HUDEP-2 (cell line): ENCODE data around the gene SMIM33.
"Not testable (repeated sequence)": the region's sequence is repeated elsewhere in the genome, so short reads cannot be mapped to it uniquely, and the experiment has no call there.

ENCODE experiments used
- DNase-seq, 76 experiments: peaks; one replicate each; lab custom pipeline; 2025; ENCODE audit not compliant: unreplicated experiment in 76 of 76; lab: John Stamatoyannopoulos, UW

The SMIM33 gene

GRCh38 chr5:139470821-139471300, at the start of gene SMIM33:
Gene SMIM33, plus strand, starts transcription at chr5:139471004. Its CDS starts 118 bp downstream, at chr5:139471122.
- DNase-seq, result peak in 3 of 76 experiments; percentile 7 to 21 (median 10)

DNA sequence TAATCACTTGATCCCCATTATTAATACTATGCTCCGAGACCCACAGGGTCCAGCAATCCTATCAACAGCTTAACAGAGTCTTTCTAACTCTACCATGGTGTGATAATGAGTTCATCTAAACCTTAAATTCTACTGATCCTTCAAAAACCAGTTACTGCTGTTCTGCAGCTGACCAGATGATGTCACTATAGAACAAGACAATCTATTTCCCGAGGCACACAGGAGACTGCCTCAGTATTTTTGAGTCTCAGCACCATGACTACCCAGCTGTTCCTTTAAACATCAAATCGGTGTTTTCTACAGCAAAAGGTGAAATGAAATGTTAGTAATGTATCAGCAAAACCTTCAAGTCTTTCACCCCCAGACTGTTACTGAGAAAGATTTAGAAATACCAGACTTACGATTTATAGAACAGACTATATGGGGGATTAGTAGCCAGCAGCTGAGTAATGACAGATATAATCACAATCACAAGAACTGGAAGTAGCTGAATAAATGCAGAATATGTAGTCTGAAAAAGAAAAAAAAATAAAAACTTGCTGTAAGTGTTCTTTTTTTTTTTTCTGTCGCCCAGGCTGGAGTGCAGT, 48.4 kb upstream of the SMIM33 start:
- peak in 47 of 76 experiments; percentile 5 to 75 (median 50) for DNase-seq

- no peak for DNase-seq
These were observed 45.3 kb upstream of the SMIM33 start for GRCh38 chr5:139425497-139425896.

DNA sequence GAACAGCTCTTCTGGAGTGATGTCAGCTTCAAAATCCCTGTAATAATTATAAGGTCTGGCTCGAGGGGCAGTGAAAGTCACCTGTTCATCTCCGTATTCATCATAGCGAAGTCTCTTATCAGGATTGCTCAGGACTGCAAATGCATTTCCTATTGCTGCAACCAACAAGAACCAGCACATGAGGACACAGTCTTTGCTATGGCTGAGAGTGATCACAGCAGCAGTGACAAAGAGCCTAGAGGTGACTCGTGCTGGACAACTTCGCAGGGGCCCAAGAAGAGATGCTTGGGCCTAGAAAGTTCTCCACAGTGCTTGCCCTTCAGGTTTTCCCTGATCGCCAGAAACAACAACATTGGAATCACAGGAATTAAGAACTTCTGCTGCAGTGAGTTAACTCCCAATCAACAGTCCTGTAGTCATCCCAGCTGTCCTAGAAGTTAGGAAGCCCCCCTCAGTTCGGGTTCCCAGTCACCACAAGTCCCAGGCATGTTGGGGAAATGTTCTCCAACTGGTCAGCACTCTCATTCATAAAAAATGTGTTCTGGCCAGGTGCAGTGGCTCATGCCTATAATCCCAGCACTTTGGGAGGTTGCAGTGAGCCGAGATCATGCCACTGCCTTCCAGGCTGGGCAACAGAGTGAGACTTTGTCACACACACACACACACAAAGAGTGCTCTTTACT, 44.5 kb upstream of the SMIM33 start:
- no peak for DNase-seq

GRCh38 chr5:139430015-139430414, 40.8 kb upstream of the SMIM33 start:
- DNase-seq, result no peak

- DNase-seq, result no peak
These were observed 39.1 kb upstream of the SMIM33 start for GRCh38 chr5:139431706-139432105.

DNA sequence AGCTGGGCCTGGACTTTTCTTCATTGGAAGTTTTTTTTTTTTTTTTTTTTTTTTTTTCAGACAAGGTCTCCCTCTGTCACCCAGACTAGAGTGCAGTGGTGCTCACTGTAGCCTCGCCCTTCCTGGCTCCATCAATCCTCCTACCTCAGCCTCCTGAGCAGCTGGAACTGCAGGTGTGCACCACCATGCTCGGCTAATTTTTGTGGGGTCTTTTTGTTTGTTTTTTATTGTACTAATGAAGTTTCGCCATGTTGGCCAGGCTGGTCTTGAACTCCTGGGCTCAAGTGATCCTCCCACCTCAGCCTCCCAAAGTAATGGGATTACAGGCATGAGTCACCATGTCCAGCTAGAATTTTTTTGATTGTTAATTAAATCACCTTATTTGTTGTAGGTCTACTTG, 35.1 kb upstream of the SMIM33 start:
- DNase-seq, result no peak

DNA sequence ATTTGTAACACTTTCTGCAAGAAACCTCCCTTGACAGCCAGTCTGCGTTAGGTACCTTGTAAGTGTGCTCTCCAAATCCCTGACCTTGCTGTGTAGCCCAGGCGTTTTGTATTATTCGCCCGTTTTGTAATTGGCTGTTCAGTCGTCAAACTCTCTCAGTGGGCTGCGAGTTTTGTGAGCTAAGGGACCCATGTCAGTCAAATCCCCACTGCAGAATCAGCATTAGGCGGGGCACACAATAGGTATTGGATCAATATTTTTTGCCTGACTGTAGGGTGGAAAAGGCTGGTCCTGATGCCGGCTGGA, 32.1 kb upstream of the SMIM33 start:
- DNase-seq, result no peak

GRCh38 chr5:139439013-139439903, 31.5 kb upstream of the SMIM33 start, which contains the start of gene DNAJC18:
Gene DNAJC18, minus strand, starts transcription at chr5:139439525. Its CDS starts 80 bp downstream, at chr5:139439445.
- DNase-seq, result peak in 74 of 76 experiments; percentile 22 to 89 (median 77)

DNA sequence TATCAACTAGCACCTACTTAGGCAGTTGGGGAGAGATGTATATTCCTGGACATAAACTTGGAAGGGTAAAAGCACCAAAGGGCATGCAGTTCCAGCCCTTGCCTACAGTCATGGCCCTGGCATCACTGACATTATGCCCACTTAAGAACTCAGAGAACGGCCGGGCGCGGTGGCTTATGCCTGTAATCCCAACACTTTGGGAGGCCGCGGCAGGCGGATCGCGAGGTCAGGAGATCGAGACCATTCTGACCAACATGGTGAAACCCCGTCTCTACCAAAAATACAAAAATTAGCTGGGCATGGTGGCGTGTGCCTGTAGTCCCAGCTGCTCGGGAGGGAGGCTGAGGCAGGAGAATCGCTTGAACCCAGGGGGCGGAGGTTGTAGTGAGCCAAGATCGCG, 30.4 kb upstream of the SMIM33 start:
- not testable (repeated sequence) for DNase-seq

DNA sequence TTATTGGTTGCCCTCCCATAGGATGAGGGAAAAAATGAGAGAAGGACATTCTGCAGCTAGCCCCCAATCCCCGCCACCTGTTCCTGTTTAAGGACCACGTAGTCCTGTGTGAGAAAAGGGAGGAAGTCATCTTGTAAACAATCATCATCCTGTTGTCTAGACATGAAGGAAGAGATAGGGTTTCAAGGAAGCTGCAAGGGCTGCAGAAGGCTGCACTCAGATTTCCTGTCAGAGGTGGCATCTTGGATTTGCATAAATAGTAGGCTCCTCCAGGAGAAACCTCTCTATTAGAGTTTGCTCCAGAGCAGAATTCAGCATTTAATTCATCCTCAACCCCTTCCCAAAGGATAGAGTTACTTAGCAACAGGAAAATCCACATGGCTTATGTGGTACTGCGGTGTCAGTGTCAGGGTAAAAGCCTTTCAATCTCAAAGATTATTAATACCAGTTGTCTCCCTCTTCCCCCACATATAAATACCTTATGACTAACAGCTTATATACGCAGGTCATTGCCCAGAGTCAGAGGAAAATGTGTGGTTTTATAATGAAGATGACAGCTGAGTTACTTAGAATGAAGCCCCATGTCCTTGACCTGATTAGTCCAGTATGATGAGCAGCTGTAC, 26.9 kb upstream of the SMIM33 start:
- no peak for DNase-seq

DNA sequence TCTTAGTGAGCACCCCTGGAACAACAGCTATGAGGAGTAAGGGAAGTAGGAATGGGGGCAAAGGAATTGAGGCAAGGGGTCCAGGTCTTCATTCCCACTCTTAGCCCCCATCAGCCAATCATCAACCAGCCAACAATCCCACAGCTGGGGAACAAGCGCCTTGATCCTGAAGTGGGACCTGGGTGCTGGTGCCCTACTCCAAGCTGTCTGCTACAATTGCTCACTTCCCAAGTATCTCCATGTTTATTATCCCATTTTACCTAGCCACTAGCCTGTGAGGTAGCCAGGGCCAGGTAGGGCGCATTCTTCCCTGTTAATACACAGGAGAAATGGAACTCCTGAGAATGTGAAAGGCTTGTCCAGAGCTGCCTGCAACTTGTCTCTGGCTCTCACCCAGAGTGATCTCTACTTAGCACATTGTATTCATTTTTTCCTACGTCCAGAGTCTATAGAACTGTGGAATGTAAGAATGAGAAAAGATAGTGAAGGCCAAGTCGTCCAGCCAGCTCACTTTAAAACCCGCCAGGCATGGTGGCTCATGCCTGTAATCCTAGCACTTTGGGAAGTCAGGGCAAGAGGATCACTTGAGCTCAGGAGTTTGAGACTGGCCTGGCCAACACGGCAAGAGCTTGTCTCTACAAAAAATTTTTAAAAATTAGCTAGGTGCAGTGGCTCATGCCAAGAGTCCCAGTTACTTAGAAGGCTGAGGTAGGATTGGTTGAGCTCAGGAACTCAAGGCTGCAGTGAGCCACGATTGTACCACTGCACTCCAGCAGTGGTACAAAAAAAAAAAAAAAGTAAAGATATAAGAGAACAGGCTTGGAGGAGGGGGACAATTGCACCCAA, 25.3 kb upstream of the SMIM33 start:
- DNase-seq, result no peak

- DNase-seq, result no peak
These were observed 23.6 kb upstream of the SMIM33 start for GRCh38 chr5:139446956-139447779.

DNA sequence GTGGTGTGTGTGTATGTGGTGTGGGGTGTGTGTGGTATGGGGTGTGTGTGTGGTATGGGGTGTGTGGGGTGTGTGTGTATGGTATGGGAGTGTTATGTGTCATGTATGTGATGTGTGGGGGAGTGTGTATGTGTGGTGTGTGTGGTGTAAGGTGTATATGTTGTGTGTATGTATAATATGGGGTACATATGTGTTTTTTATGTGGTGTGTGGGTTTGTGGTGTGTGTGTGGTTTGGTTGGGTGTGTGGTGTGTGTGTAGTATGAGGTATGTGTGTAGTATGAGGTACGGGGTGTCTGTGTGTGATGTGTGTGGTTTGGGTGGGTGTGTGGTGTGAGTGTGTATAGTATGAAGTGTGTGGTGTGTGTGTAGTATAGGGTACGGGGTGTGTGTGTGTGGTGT, 19.6 kb upstream of the SMIM33 start:
- DNase-seq, result no peak

- DNase-seq, result no peak
These were observed 18.7 kb upstream of the SMIM33 start for GRCh38 chr5:139451878-139452660.

DNA sequence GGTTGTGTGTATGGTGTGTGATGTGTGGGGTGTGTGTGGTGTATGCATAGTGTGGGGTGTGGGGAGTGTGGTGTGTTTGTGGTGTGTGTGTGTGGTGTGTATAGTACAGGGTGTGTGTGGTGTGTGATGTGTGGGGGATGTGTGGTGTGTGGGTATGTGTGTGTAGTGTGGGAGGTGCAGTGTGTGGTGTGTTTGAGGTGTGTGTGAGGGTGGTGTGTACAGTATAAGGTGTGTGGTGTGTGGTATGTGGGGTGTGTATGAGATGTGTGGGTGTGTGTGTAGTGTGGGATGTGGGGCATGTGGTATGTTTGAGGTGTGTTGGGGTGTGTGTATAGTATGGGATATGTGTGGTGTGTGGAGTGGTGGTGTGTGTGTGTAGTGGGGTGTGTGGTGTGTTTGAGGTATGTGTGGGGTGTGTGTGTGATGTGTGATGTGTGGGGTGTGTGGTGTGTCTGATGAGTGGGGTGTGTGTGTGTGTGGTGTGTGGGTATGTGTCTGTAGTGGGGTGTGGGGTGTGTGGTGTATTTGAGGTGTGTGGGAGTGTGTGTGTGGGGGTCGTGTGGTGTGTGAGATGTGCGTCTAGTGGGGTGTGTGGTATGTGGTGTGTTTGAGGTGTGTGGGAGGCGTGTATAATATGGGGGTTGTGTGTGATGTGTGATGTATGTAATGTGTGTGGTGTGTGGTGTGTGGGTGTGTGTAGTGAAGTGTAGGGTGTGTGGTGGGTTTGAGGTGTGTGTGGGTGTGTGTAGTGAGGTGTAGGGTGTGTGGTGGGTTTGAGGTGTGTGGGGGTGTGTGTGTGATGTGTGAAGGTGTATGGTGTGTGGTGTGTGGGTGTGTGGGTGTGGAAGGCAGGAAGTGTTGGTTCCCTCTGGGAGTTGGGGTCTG, 16.9 kb upstream of the SMIM33 start:
- no peak for DNase-seq

DNA sequence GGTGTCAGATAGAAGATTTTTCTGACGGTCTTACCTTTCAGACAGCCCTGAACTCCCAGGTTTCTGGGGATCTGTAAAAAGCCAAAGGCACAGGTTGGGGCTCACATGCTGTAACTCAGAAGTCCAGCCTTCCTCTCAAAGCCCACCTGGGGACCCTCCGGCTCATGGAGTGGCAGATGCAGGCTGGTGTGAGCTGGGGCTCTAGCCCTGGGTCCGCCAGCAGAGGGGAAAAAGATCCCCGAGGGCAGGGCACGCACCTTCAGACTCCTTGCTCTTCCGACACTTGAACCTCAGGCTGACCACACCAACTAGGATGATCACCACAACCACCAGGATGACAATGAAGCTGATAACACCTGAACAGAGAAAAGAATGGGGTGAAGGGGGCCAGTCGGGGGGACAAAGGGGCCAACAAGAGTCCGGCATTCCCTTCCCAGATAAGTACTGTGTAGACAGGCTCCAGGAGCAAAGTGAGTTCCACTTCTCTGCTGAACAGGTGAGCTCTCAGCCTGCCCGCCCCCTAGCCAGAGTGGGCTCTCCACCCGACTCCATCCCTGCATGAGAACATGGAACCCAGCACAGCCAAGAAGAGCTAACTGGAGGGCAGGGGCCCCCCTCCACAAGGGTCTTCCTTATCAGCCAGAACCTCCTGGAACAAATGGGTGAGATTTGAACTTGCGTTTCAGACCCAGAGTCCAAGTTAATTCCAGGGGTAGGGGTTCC, 16.1 kb upstream of the SMIM33 start:
- no peak for DNase-seq
